ENCODE results near the gene ENSA.
"Not testable (repeated sequence)": the region's sequence is repeated elsewhere in the genome, so short reads cannot be mapped to it uniquely, and the experiment has no call there.

The ENSA gene

DNA sequence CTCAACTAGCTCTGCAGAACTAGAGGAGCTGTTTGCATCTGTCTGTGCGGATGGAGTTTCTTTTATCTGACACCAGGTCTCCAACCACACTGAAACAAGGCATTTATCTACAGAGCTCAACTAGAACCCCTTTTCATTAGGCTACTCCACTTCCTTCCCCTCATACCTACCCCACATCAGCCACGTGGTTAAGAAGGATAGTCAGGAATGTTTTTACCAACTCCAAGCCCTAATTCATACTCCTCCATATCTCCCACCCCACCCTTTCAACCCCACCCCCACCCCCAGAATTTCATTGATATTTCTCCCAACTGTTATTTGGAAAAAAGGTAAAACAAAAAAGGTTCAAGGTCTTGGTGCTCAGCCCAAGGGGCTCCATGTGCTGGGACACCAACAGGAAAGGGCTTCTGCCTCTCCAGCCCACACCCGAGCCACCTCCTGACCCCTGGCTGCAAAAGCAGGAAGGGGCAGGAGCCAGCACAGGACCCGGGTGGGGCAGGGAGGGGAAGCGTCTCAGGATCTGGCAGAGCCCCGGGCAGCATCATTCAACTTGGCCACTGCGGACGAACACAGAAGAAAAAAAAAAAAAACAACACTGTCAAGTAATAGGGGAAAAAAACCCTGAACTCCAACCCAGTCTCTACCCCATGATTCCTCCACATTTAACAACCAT is 7.0 kb downstream of the ENSA start:
- FAIRE-seq: no peak

DNA sequence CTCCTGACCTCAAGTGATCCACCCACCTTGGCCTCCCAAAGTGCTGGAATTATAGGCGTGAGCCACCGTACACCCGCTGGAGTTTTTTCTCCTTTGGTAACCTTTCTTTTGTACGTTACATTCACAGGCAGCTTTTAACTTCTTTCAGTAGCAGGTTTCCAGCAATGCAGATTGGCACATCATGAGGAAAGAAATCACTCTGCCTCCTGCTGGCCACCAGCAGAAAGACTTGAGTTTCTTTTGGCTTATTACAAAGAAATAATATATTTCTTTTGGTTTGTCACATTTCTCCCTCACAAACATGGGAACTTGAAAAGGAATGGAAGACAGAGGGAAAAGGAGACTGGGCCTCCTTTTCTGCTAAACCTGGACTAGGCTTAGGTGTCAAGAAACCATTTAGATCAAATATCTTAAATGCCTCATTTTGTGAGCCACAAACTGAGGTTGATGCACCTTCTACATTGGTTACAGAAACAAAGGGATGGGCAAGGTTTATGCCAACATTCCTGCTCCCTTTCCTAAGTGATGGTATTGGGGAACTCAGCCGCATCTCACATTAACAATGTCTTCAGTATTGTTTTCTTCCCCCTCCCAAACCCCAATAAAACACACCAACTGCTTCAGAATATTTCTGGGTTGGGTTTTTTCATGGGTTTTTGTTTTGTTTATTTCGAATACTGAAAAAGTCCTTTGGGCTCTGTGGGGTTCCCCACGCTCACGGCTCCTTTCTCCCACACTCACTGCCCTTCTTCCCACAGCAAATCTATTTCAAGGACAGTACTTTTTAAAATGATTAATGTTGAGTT is 7.7 kb downstream of the ENSA start:
- DNase-seq (ENCODE audit: insufficient read length, low spot score) (peak; percentile 38), FAIRE-seq (peak; percentile 42)

More for the DNA sequence above, 7.0 kb downstream of the ENSA start:
- no peak for DNase-seq (ENCODE audit: insufficient read length, low spot score)

DNA sequence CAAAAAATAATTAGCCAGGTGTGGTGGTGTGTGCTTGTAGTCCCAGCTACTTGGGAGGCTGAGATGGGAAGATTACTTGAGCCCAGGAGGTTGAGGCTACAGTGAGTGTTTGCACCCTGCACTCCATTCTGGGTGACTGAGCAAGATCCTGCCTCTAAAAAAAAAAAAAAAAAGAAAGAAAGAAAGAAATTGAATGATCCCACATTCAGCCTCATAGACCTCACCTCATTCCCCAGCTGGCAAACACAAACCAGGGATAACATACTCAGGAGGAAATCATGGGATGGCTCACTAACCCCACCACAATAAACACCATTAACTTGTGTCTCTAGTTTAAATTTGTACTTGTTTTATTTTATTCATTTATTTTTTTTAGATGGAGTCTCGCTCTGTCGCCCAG is 8.5 kb downstream of the ENSA start:
- no peak for FAIRE-seq
- DNase-seq (ENCODE audit: insufficient read length, low spot score): no peak

DNA sequence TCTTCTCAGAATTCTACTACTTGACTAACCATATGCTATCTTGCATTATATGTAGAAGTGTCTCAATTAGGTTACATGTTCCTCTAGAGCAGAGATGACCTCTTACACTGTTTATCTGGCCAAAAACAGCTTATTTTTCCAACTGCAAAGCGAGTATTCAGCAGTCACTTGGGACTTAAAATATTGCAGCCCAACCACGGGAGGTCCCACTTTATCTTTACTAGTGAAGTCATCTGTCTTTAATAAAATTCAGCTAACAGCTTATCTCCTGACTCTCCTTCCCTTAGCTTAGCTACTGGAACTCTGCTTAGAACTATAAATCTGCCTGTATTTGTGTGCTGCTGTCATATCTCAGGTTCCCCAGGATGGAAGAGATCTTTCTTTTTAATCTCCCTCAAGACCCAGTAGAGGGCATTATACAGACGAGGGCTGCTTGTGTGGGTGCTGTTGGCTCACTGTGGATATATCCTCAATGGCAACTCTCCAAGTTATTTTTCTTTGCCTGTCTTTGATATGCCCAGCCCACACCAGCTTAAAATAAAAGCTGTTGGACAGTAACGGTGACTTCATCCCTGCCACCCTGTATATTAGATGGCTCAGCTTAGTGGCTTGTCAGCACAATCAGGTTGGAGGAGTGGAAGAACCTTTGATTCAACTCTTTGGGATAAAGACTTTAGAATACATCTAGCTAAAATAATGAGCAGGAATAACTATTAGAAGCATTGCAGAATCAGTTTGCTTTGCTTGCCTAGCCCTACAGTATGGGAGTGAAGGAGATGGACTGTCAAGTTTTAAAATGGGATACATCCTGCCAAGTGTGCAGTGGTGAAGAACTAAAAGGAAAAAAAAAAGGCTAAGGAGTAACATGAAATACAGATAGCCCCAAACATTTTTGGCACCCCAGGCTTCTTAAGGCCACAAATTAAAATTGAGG is 9.6 kb downstream of the ENSA start:
- no peak for FAIRE-seq

DNA sequence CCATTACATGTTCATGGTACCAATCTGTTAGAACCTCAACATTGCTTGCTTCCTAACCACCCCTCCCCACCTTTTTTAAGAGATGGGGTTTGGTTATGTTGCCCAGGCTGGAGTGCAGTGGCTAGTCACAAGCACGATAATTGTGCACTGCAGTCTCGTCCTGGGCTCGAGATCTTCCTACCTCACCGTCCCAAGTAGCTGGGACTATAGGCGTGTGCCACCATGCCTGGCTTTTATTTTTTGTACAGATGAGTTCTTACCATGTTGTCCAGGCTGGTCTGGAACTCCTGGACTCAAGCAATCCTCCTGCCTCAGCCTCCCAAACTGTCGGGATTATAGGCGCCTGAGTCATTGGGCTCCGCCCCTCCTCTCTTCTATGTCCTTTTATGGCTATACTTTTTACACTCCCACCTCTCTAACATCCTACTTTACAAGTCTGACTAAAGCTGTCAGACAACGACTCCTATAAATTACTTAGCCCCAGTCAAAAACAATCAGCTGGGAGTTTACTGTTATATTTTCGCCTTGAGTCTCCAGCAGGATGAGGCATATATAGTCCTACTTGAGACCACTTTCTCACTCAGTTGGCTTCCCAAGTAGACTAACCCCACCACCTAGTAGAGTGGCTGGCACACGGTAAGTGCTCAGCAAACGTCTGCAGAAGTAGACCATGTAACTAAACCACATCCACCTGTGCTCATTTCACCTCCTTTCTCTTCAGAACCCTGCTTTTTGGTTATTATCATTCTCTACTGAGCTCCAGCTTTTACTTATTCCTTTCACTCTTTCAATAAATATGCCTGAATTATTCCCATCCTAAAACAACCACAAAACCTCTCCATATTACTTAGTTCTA is 13.8 kb downstream of the ENSA start:
- DNase-seq (ENCODE audit: insufficient read length, low spot score) (no peak), FAIRE-seq (no peak)

More for the DNA sequence above, 9.6 kb downstream of the ENSA start:
- DNase-seq (ENCODE audit: insufficient read length, low spot score): no peak

DNA sequence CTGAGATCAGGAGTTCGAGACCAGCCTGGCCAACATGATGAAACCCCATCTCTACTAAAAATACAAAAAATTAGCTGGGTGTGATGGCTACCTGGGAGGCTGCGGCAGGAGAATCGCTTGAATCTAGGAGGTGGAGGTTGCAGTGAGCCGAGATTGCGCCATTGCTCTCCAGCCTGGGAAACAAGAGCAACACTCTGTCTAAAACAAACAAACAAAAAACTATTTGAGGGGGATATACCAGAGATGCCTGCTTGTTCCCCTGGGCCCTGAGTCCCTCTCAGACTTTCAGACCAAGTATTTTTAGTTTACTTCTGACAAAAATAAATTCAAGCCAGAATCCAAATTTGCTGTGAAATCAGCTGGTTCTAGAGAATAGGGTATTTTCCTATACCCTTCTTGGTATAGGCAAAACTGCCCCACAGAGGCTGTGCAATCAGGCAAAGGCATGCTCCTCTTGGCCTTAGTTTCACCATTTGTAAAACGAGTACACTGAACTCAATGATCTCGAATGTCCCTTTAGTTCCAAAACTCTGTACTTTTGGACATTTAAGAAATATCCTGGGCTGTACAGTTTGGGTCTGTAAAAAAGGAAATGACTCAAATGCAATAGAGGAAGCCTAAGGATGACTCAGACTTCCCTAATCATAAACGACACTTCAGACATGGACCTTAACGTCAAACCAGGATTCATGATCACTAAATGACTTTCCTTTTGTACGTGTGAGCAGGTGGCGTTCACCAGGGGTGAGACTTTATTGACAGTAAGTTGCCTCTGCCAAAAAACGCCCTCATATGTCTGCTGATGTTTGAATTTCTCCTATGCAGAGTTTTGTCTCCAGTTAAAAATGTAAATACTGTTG is 16.1 kb downstream of the ENSA start:
- FAIRE-seq (peak; percentile 84), DNase-seq (ENCODE audit: insufficient read length, low spot score) (peak; percentile 46)

DNA sequence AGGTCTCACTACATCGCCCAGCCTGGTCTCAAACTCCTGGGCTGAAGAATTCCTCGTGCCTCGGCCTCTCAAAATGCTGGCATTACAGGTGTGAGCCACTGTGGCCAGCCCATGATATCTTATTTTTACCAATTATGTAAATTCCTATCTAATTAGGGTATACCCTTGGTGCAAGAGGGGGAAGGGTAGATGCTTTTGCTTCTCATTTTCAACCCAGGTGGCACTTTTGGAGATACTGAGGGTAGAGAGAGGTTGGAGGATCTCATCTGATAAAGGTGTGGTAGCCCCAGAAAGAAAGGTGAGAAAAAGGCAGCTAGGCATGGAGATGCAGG is 17.4 kb downstream of the ENSA start:
- FAIRE-seq: no peak
- DNase-seq (ENCODE audit: insufficient read length, low spot score): no peak

- no peak for DNase-seq (ENCODE audit: insufficient read length, low spot score)
- FAIRE-seq: no peak
Measured at GRCh38 chr1:150610576-150610975, 18.8 kb downstream of the ENSA start.

GRCh38 chr1:150609732-150610131 is 19.7 kb downstream of the ENSA start:
- FAIRE-seq: no peak

GRCh38 chr1:150606463-150607142 is 22.8 kb downstream of the ENSA start:
- FAIRE-seq (no peak), DNase-seq (ENCODE audit: insufficient read length, low spot score) (no peak)

More at GRCh38 chr1:150609732-150610131, 19.7 kb downstream of the ENSA start:
- DNase-seq (ENCODE audit: insufficient read length, low spot score): no peak

- not testable (repeated sequence) for DNase-seq (ENCODE audit: insufficient read length, low spot score); FAIRE-seq
Measured at GRCh38 chr1:150605451-150605731, 24.0 kb downstream of the ENSA start.

GRCh38 chr1:150604226-150604588 is 25.2 kb downstream of the ENSA start:
- DNase-seq (ENCODE audit: insufficient read length, low spot score) (no peak), FAIRE-seq (no peak)

DNA sequence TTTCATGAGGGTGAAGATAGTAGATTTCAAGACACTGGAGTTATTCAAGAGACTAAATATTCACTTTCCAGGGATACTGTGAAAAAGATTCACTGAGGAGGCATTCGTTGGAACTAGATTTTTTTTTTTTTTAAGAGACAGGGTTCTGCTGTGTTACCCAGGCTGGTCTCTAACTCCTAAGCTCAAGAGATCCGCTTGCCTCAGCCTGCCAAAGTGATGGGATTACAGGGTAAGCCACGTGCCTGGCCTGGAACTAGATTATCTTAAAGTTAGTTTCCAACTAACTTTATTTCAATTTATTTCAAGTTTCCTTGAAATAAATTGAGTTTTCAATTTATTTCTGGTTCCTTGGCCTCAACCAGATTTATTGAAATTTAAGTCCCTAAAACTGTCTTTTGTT is 25.7 kb downstream of the ENSA start:
- FAIRE-seq (no peak), DNase-seq (ENCODE audit: insufficient read length, low spot score) (no peak)

DNA sequence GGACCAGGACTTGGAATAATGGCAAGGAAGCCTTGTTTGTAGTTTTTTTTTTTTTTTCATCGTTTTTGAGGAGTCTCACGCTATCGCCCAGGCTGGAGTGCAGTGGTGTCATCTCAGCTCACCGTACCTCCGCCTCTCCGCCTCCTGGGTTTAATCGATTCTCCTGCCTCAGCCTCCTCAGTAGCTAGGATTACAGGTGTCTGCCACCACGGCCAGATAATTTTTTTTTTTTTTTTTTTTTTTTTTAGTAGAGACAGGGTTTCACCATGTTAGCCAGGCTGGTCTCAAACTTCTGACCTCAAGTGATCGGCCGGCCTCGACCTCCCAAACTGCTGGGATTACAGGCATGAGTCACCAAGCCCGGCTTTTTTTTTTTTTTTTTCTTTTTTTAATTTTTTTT is 27.0 kb downstream of the ENSA start:
- DNase-seq (ENCODE audit: insufficient read length, low spot score); FAIRE-seq: not testable (repeated sequence)

DNA sequence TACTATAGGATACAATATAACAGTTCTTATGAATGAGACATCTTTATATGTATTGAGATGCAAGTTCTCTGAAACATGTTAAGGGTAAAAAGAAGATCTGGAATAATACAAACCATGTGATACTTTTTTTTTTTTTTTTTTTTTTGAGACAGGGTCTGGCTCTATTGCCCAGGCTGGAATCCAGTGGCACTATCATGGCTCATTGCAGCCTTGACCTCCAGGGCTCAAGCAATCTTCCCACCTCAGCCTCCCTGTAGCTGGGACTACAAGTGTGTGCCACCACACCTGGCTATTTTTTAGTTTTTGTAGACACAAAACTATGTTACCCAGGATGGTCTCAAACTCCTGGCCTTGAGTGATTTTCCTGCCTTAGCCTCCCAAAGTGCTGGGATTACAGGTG is 27.9 kb downstream of the ENSA start:
- DNase-seq (ENCODE audit: insufficient read length, low spot score) (no peak), FAIRE-seq (no peak)

- DNase-seq (ENCODE audit: insufficient read length, low spot score); FAIRE-seq: not testable (repeated sequence)
Measured at GRCh38 chr1:150598346-150598745, 31.1 kb downstream of the ENSA start.

GRCh38 chr1:150596976-150597375 is 32.4 kb downstream of the ENSA start:
- FAIRE-seq: no peak
- DNase-seq (ENCODE audit: insufficient read length, low spot score): no peak

GRCh38 chr1:150596095-150596892 is 33.1 kb downstream of the ENSA start:
- DNase-seq (ENCODE audit: insufficient read length, low spot score) (no peak), FAIRE-seq (no peak)
